OCI-LY7 (cell line): ENCODE results near the gene GSE1. TPM values are rescaled to one million over a fixed set of nuclear protein-coding genes. Genes with fewer than 3 reads are reported as not detected.

ENCODE experiments used
- BruUV-seq: library from RNA; stranded (reverse); fragments of 400-500 nt; replicated peaks from 2 replicates; lab custom pipeline; 2021; lab: Mats Ljungman, UMichigan
- CTCF ChIA-PET: fragments of 300-600 bp; sonication (Branson Sonifier 250); formaldehyde crosslinking; loops from one replicate; lab custom pipeline; 2022; ENCODE audit warnings: antibody characterized with exemption; ENCODE audit not compliant: unreplicated experiment; lab: Charles Lee
- POLR2A ChIA-PET: fragments of 300-600 bp; sonication (Branson Sonifier 250); formaldehyde crosslinking; loops from one replicate; lab custom pipeline; 2022; ENCODE audit warnings: antibody characterized with exemption; lab: Charles Lee
- DNase-seq: peaks from one replicate; pipeline ENCODE4 v3.0.0-alpha.2; 2015; ENCODE audit warnings: low spot score
- H2AFZ ChIP-seq: fragments of 200-600 bp; sonication (generic), shearing (Covaris generic); 2 replicates; pipeline ENCODE4 v1.6.1; 2014; ENCODE audit warnings: mild to moderate bottlenecking, antibody characterized with exemption, low read length, moderate library complexity
- H3K27ac ChIP-seq: fragments of 200-600 bp; sonication (generic); 2 replicates; pipeline ENCODE4 v1.5.1; 2014; ENCODE audit warnings: mixed run types, low read depth, mild to moderate bottlenecking, moderate library complexity, low read length, inconsistent platforms; ENCODE audit not compliant: poor library complexity, severe bottlenecking
- H3K36me3 ChIP-seq: fragments of 200-600 bp; sonication (generic); 2 replicates; pipeline ENCODE4 v1.6.1; 2014; ENCODE audit warnings: mild to moderate bottlenecking, antibody characterized with exemption, low read length, moderate library complexity, mixed read lengths; ENCODE audit not compliant: insufficient read depth
- H3K4me1 ChIP-seq: fragments of 200-600 bp; sonication (generic); 2 replicates; pipeline ENCODE4 v1.5.1; 2014; ENCODE audit warnings: mild to moderate bottlenecking, low read length; ENCODE audit not compliant: insufficient read depth, poor library complexity, severe bottlenecking
- H3K4me2 ChIP-seq: fragments of 200-600 bp; sonication (generic); 2 replicates; pipeline ENCODE4 v1.6.1; 2014; ENCODE audit warnings: mild to moderate bottlenecking, low read length
- H3K4me3 ChIP-seq: fragments of 200-600 bp; sonication (generic); 2 replicates; pipeline ENCODE4 v1.5.1; 2014; ENCODE audit warnings: mild to moderate bottlenecking, low read depth, low read length; ENCODE audit not compliant: poor library complexity, severe bottlenecking
- H3K79me2 ChIP-seq: fragments of 200-600 bp; sonication (generic); 2 replicates; pipeline ENCODE4 v1.6.1; 2016; ENCODE audit warnings: low read depth, mild to moderate bottlenecking, low read length, moderate library complexity, mixed read lengths; ENCODE audit not compliant: insufficient read depth
- H3K9me2 ChIP-seq: fragments of 200-600 bp; sonication (generic); 2 replicates; pipeline ENCODE4 v1.6.1; 2016; ENCODE audit warnings: mild to moderate bottlenecking, low read length, mixed read lengths; ENCODE audit not compliant: insufficient read depth
- H3K9me3 ChIP-seq: fragments of 200-600 bp; sonication (generic); 2 replicates; pipeline ENCODE4 v1.6.1; 2014; ENCODE audit warnings: mild to moderate bottlenecking, mixed run types, low read length, mixed read lengths
- H4K20me1 ChIP-seq: fragments of 200-600 bp; sonication (generic); 2 replicates; pipeline ENCODE4 v1.6.1; 2014; ENCODE audit warnings: mild to moderate bottlenecking, antibody characterized with exemption, low read length, moderate library complexity, mixed read lengths; ENCODE audit not compliant: insufficient read depth
- CTCF ChIP-seq: fragments of 200-600 bp; sonication (generic); conservative IDR thresholded peaks from 2 replicates; pipeline ENCODE4 v1.5.1; 2014; ENCODE audit warnings: mild to moderate bottlenecking, antibody characterized with exemption, low read length, moderate library complexity, mixed read lengths
- EZH2phosphoT487 ChIP-seq: fragments of 200-600 bp; sonication (generic); IDR thresholded peaks from 2 replicates; pipeline ENCODE4 v1.6.1; 2018; ENCODE audit warnings: low read depth, borderline replicate concordance, mild to moderate bottlenecking, mixed run types, antibody characterized with exemption, low read length, moderate library complexity, mixed read lengths
- intact Hi-C: fragments of 100-400 bp; cut with micrococcal nuclease; formaldehyde crosslinking; loops from one replicate; pipeline ENCODE4 v1.10.0; 2022; ENCODE audit not compliant: unreplicated experiment
- total RNA-seq, 2 experiments: library from RNA; depleted of rRNA in 1 of 2; stranded (reverse); fragments of >200 nt in 1 of 2; shearing (Covaris generic) in 1 of 2; gene quantifications; 2 replicates each; pipeline ENCODE4 v1.2.3, GENCODE V29; 2014 to 2022

Gene GSE1
- total RNA-seq, 2 experiments from 2014 or later: 30.9 to 66.6 TPM

DNA sequence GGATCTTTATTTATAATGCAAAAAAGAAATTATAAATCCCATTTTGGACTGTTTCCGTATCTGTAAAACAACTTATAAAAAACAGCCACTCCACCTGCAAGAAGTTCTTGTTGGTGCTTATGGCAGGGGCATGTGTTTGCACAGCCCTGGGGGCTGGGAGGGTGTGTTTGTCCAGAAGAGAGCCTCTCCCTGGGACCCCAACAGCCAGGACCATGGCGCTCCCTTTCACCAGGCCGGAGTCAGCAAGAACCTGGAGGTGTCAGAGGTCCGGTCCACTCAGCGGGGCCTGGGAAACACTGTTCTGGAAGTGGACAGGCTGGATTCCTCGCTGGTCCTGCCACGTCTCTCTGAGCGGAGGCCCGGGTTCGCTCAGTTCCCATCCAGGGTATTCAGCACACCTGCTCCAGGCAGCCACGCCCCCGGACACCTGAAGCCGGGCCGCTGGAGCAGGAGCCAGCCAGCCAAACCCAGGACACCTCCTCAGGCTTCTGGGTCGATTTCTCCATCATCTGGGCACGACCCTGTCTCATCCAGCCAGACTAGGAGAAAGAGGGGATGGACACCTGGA, 94.5 kb downstream of the GSE1 start:
- intact Hi-C loops: no loop called here

GRCh38 chr16:85708338-85708737, 95.2 kb downstream of the GSE1 start:
- Histone ChIP-seq H3K9me2 (no peaks in the 10 kb centered on the region), H4K20me1 (no peaks in the 10 kb centered on the region), H3K9me3 (peaks cover 10% of the 10 kb centered on the region), H3K4me3 (no peak overlapping the region), H3K4me2 (no peak overlapping the region), H3K4me1 (no peaks in the 10 kb centered on the region), H3K79me2 (no peaks in the 10 kb centered on the region), H3K27ac (no peak overlapping the region), H2AFZ (no peak overlapping the region), H3K36me3 (no peaks in the 10 kb centered on the region)
- ChIA-PET POLR2A (interaction anchor here (0.8 kb wide), 1 partner anchor 53 kb away, joined by 3 read pairs; no protein-coding TSS in a partner anchor), CTCF (no interaction called here)
- intact Hi-C loops: no loop called here
- BruUV-seq: no TSS peak
- no peak for DNase-seq
- TF ChIP-seq EZH2phosphoT487 (no peak), CTCF (no peak)

More for the DNA sequence above, 94.5 kb downstream of the GSE1 start:
- Histone ChIP-seq H2AFZ (no peak overlapping the region), H3K4me2 (no peak overlapping the region), H3K9me2 (no peaks in the 10 kb centered on the region), H3K4me3 (no peak overlapping the region), H3K4me1 (no peaks in the 10 kb centered on the region), H4K20me1 (no peaks in the 10 kb centered on the region), H3K9me3 (peaks cover 10% of the 10 kb centered on the region), H3K36me3 (no peaks in the 10 kb centered on the region), H3K79me2 (no peaks in the 10 kb centered on the region), H3K27ac (no peak overlapping the region)
- no TSS peak for BruUV-seq
- TF ChIP-seq CTCF: no peak
- TF ChIP-seq EZH2phosphoT487: no peak
- ChIA-PET CTCF (no interaction called here), POLR2A (interaction anchor here (0.8 kb wide), 1 partner anchor 54 kb away, joined by 3 read pairs; no protein-coding TSS in a partner anchor)
- no peak for DNase-seq
